Coronary artery (tissue), 2 donors: Measurements from ENCODE around the gene ZNF500.

ENCODE experiments used
- DNase-seq: peaks from one replicate; pipeline ENCODE4 v3.0.0-alpha.2; 2017; ENCODE audit warnings: low spot score
- H3K27ac ChIP-seq, 2 donors: fragments of 200-600 bp; sonication (generic); one replicate each; pipeline ENCODE4 v1.5.1; 2016 to 2019
- H3K4me3 ChIP-seq: fragments of 200-600 bp; sonication (generic); 2 replicates; pipeline ENCODE4 v1.5.1; 2016; ENCODE audit warnings: mild to moderate bottlenecking, moderate library complexity
- TF ChIP-seq, protein P1 (sequence below): fragments of 200-600 bp; sonication (generic); IDR thresholded peaks from one replicate; pipeline ENCODE4 v1.5.1; 2019; ENCODE audit warnings: antibody characterized with exemption

Gene ZNF500

GRCh38 chr16:4795828-4796572, 29.0 kb upstream of the ZNF500 start:
- no peak for DNase-seq
- Histone ChIP-seq H3K27ac (no peak overlapping the region), H3K4me3 (no peak overlapping the region)
- TF ChIP-seq, protein P1, sequence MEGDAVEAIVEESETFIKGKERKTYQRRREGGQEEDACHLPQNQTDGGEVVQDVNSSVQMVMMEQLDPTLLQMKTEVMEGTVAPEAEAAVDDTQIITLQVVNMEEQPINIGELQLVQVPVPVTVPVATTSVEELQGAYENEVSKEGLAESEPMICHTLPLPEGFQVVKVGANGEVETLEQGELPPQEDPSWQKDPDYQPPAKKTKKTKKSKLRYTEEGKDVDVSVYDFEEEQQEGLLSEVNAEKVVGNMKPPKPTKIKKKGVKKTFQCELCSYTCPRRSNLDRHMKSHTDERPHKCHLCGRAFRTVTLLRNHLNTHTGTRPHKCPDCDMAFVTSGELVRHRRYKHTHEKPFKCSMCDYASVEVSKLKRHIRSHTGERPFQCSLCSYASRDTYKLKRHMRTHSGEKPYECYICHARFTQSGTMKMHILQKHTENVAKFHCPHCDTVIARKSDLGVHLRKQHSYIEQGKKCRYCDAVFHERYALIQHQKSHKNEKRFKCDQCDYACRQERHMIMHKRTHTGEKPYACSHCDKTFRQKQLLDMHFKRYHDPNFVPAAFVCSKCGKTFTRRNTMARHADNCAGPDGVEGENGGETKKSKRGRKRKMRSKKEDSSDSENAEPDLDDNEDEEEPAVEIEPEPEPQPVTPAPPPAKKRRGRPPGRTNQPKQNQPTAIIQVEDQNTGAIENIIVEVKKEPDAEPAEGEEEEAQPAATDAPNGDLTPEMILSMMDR = no peak

DNA sequence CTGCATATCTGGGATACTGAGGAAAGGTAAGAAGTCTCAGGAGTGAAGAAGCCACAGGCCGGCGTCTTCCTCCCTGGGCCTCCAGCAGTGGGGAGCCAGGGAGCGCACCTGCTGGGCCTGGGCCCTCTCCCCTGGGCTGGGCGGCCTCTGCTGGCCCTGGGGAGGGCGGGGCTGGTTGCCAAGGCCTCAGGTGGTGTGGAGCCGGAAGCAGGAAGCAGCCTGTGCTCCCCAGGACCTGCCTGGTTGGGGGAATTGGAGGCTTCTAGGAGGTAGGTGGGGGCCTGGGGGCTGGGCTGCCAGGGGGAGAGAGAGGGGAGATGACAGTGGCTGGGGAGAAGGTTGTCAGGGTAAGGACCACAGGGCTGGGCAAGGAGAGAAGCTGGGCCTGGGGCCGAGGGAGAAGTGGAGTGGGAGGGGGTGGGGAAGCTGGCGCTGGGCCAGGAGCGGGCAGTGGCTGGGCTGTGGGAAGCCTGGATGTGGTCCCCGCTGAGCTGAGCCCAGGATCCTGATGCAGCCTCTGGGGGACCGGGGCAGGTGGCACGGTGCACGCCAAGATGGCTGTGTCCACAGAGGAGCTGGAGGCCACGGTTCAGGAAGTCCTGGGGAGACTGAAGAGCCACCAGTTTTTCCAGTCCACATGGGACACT, 28.3 kb upstream of the ZNF500 start, which contains the start of gene SMIM22:
Gene SMIM22 (plus strand): TSS at position 189 of the 647 bp plus-strand sequence. CDS start 366 bp downstream, at position 555.
- Histone ChIP-seq H3K27ac (no peak within 1 kb of the TSS), H3K4me3 (no peak within 1 kb of the TSS)
- no peak for DNase-seq

DNA sequence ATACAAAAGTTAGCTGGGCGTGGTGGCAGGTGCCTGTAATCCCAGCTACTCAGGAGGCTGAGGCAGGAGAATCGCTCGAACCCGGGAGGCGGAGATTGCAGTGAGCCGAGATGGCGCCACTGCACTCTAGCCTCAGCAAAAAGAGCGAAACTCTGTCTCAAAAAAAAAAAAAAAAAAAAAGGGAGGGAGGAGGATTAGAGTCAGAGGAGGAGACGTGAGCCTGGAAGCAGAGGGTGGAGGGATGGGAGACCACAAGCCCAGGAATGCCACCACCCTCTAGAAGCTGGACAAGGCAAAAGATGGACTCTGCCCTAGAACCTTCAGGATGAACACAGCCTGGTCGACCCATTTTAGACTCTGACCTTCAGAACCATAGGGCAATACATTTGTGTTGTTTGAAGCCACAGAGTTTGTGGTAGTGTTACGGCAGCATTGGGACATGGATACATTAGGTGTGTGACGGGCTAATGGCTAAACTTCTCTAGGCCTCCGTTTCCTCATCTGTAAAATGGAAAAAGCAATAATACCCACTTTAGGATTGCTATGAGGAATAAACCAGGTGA, 26.1 kb upstream of the ZNF500 start:
- no peak for DNase-seq
- TF ChIP-seq, protein P1 = no peak
- Histone ChIP-seq H3K4me3 (no peak overlapping the region), H3K27ac (no peak overlapping the region)

More for the DNA sequence above, 28.3 kb upstream of the ZNF500 start, which contains the start of gene SMIM22:
- TF ChIP-seq, protein P1 = no peak

DNA sequence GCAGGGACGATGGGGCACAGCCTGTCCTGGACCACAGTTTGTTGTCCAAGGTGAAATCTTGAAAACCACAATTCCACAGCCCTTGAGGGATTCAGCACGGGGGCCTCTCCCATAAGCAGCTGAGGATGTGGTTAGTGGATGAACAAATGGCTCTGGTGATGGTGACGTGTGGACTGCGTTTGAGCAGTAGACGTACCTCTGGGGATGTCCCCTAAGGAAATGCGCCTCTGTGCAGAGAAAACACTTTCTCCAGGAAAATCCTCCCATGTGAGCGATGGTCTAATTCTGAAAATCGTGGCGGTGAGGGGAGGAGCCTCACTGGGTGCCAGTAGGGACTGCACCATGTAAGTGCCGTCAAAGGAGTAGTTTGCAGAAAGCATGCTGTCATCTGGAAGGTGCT, 23.9 kb upstream of the ZNF500 start:
- DNase-seq = no peak
- no peak overlapping the region for H3K4me3 ChIP-seq
- no peak overlapping the region for H3K27ac ChIP-seq
- TF ChIP-seq, protein P1 = no peak

DNA sequence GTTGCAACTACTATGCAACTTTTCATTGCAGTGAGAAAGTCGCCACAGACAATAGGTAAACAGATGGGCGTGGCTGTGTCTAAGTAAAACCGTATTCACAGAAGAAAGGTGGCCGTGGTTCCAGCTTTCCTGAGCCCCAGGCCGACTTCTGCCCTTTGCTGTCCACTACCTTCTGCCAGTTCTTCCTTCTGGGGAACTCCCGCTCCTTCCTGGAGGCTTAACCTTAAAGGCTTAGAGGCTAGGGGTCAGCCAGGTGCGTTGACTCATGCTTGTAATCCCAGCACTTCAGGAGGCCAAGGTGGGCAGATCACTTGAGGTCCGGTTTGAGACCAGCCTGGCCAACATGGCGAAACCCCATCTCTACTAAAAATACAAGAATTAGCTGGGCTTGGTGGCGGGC, 23.3 kb upstream of the ZNF500 start:
- no peak overlapping the region for H3K27ac ChIP-seq
- TF ChIP-seq, protein P1 = no peak
- DNase-seq = no peak
- H3K4me3 ChIP-seq = no peak overlapping the region

DNA sequence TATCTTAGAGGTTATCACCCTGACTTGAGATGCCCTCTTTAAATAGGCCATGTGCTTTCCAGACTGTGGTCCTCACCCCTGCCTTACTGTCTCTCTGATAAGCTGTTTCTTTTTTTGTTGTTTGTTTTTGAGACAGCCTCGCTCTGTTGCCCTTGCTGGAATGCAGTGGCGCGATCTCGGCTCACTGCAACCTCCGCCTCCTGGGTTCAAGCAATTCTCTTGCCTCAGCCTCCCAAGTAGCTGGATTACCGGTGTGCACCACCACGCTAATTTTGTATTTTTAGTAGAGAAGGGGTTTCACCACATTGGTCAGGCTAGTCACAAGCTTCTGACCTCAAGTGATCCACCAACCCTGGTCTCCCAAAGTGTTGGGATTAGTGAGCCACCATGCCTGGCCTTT, 21.9 kb upstream of the ZNF500 start:
- DNase-seq = no peak
- TF ChIP-seq, protein P1 = no peak
- no peak overlapping the region for H3K4me3 ChIP-seq
- no peak overlapping the region for H3K27ac ChIP-seq
